ENCODE results near the gene KCNJ10.

DNA sequence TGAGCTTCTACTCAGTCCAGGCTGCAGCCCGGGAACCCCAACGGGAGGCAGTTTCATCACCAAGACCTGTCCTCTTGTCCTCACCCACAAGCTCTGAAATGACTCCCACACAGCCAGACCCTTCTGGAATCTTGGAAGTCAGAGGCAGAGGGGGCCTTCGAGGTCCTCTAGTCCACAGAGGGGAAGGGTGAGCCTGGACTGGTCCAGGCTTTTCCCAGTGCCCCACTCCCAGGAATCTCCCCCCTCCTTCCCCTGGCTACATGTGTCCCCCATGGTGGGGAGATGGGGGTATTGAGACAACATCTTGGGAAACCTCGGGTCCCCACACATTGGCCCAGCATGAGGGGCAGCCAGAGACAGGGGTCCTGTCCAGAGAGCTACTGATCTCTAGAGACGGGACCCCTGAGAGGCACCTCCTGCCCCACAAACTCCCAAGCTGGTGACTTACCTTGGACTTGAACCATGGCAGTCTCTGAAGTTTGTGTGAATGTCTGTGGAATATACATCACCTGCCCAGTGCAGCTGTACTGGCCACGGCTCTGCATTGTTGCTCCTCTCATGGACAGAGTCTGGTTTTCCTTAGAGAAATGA is 96.5 kb downstream of the KCNJ10 start:
- TF ChIP-seq, protein P1, sequence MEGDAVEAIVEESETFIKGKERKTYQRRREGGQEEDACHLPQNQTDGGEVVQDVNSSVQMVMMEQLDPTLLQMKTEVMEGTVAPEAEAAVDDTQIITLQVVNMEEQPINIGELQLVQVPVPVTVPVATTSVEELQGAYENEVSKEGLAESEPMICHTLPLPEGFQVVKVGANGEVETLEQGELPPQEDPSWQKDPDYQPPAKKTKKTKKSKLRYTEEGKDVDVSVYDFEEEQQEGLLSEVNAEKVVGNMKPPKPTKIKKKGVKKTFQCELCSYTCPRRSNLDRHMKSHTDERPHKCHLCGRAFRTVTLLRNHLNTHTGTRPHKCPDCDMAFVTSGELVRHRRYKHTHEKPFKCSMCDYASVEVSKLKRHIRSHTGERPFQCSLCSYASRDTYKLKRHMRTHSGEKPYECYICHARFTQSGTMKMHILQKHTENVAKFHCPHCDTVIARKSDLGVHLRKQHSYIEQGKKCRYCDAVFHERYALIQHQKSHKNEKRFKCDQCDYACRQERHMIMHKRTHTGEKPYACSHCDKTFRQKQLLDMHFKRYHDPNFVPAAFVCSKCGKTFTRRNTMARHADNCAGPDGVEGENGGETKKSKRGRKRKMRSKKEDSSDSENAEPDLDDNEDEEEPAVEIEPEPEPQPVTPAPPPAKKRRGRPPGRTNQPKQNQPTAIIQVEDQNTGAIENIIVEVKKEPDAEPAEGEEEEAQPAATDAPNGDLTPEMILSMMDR (conservative IDR thresholded peaks at IDR 0.05; ENCODE audit: low read length): no peak
- no peak for TF ChIP-seq EZH2phosphoT487 (IDR thresholded peaks at IDR 0.05; ENCODE audit: borderline replicate concordance, low read depth, low read length)
